Activated CD8-positive, alpha-beta memory T cell treated with anti-CD3 and anti-CD28 coated beads, Interleukin-2, amount 50 U/mL, for 48 hours (primary cell): ENCODE data around the gene KCNA2.

Source experiments
- DNase-seq: peaks from one replicate; pipeline ENCODE4 v3.0.0-alpha.2; 2020

The KCNA2 gene

GRCh38 chr1:110605901-110606656, at the start of gene KCNA2:
Gene KCNA2 (minus strand): TSS chr1:110606358. CDS start chr1:110604782, 1,576 bp downstream.
- no peak for DNase-seq

GRCh38 chr1:110650609-110651008, 44.5 kb upstream of the KCNA2 start:
- no peak for DNase-seq

- no peak for DNase-seq
Observed at GRCh38 chr1:110648417-110648816, 42.3 kb upstream of the KCNA2 start.

GRCh38 chr1:110647254-110647891, 41.2 kb upstream of the KCNA2 start:
- no peak for DNase-seq

GRCh38 chr1:110645821-110646735, 39.9 kb upstream of the KCNA2 start:
- no peak for DNase-seq

- no peak for DNase-seq
Observed at GRCh38 chr1:110645211-110645610, 39.1 kb upstream of the KCNA2 start.

- DNase-seq: no peak
Observed at GRCh38 chr1:110643879-110644472, 37.8 kb upstream of the KCNA2 start.

- no peak for DNase-seq
Observed at GRCh38 chr1:110639724-110640386, 33.7 kb upstream of the KCNA2 start.

- DNase-seq: no peak
Observed at GRCh38 chr1:110638556-110638955, 32.4 kb upstream of the KCNA2 start.

GRCh38 chr1:110638058-110638457, 31.9 kb upstream of the KCNA2 start:
- DNase-seq: peak; percentile 44

- DNase-seq: peak; percentile 55
Observed at GRCh38 chr1:110637475-110637874, 31.3 kb upstream of the KCNA2 start.

- DNase-seq: peak; percentile 53
Observed at GRCh38 chr1:110636149-110636935, 30.2 kb upstream of the KCNA2 start.

- DNase-seq: peak; percentile 50
Observed at GRCh38 chr1:110635434-110635833, 29.3 kb upstream of the KCNA2 start.

GRCh38 chr1:110634455-110635311, 28.5 kb upstream of the KCNA2 start:
- DNase-seq: peak; percentile 82

GRCh38 chr1:110634086-110634454, 27.9 kb upstream of the KCNA2 start:
- DNase-seq: peak; percentile 47

- DNase-seq: peak; percentile 43
Observed at GRCh38 chr1:110633646-110634030, 27.5 kb upstream of the KCNA2 start.

- DNase-seq: peak; percentile 57
Observed at GRCh38 chr1:110631836-110632620, 25.9 kb upstream of the KCNA2 start.

GRCh38 chr1:110630839-110631663, 24.9 kb upstream of the KCNA2 start:
- peak; percentile 91 for DNase-seq
